HL-60 (cell line): ENCODE data around the gene PRKAR1B.

Experiments used
- DNase-seq, 2 experiments: peaks; one replicate each; pipeline ENCODE4 v3.0.0-alpha.2; 2010 to 2020; ENCODE audit warnings: low read depth in 1 of 2, low spot score in 1 of 2
- H3K27ac ChIP-seq: fragments of 250-450 bp; sonication (Bioruptor Pico); replicated peaks from 2 replicates; pipeline ENCODE4 v1.5.1; 2020; ENCODE audit warnings: mild to moderate bottlenecking, moderate library complexity
- H3K27me3 ChIP-seq: fragments of 250-450 bp; sonication (Bioruptor Pico); 2 replicates; pipeline ENCODE4 v1.5.1; 2021; ENCODE audit warnings: mild to moderate bottlenecking, moderate library complexity; ENCODE audit not compliant: insufficient read depth, poor library complexity, severe bottlenecking
- H3K4me3 ChIP-seq: replicated peaks from 2 replicates; pipeline ENCODE4 v1.5.1; 2011; ENCODE audit warnings: mild to moderate bottlenecking, control low read depth, low read length; ENCODE audit not compliant: insufficient read depth
- GABPA ChIP-seq: IDR thresholded peaks from 2 replicates; pipeline ENCODE4 v1.6.1; 2012; ENCODE audit warnings: low read depth
- POLR2AphosphoS5 ChIP-seq: IDR thresholded peaks from 2 replicates; pipeline ENCODE4 v1.6.1; 2012; ENCODE audit warnings: low read depth
- SPI1 ChIP-seq: IDR thresholded peaks from 2 replicates; pipeline ENCODE4 v1.6.1; 2012; ENCODE audit warnings: low read depth, mild to moderate bottlenecking, borderline replicate concordance
- TF ChIP-seq, protein P1 (sequence below): IDR thresholded peaks from 2 replicates; pipeline ENCODE4 v1.6.1; 2012; ENCODE audit warnings: low read depth; ENCODE audit not compliant: insufficient replicate concordance
- TF ChIP-seq, protein P2 (sequence below): IDR thresholded peaks from one replicate; pipeline ENCODE4 v1.5.1; 2011; ENCODE audit warnings: low read length, control low read depth, inconsistent platforms; ENCODE audit not compliant: insufficient read depth

The PRKAR1B gene

DNA sequence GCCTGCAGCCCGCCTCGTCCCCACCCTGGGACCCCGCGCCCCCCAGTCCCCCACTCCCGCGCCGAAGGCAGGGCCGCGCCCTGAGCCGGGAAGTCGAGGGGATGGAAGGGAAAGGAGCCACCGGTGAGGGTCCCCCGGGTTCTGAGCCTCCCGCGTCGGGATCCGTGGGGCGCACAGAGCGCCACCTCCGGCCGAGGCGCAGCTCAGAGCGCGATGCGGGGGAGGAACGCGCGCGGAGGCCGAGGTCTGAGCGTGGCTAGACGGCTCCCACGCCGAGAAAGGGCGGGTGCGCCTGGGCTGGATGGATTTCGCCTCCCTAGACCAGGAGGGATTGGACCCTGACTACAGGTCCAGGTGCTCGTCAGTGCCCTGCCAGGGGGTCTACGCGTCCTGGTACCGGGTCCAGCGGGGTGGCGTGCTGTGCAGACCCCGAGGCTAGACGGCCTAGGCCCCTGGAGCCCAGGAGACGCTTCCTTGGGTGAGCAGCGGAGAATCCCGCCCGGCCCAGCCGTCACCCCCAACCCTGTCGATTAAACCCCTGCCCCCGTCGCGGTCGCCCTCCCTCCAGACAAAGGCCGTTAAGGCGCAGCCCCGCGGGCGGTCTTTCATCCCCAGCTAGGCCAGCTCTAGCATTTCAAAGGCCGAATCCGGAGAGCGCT, 206.4 kb downstream of the PRKAR1B start:
- no peak for DNase-seq
- H3K27me3 ChIP-seq, result peaks cover 65% of the 10 kb centered on the region
- H3K4me3 ChIP-seq, result no peak overlapping the region
- TF ChIP-seq POLR2AphosphoS5, result no peak
- TF ChIP-seq, protein P1, sequence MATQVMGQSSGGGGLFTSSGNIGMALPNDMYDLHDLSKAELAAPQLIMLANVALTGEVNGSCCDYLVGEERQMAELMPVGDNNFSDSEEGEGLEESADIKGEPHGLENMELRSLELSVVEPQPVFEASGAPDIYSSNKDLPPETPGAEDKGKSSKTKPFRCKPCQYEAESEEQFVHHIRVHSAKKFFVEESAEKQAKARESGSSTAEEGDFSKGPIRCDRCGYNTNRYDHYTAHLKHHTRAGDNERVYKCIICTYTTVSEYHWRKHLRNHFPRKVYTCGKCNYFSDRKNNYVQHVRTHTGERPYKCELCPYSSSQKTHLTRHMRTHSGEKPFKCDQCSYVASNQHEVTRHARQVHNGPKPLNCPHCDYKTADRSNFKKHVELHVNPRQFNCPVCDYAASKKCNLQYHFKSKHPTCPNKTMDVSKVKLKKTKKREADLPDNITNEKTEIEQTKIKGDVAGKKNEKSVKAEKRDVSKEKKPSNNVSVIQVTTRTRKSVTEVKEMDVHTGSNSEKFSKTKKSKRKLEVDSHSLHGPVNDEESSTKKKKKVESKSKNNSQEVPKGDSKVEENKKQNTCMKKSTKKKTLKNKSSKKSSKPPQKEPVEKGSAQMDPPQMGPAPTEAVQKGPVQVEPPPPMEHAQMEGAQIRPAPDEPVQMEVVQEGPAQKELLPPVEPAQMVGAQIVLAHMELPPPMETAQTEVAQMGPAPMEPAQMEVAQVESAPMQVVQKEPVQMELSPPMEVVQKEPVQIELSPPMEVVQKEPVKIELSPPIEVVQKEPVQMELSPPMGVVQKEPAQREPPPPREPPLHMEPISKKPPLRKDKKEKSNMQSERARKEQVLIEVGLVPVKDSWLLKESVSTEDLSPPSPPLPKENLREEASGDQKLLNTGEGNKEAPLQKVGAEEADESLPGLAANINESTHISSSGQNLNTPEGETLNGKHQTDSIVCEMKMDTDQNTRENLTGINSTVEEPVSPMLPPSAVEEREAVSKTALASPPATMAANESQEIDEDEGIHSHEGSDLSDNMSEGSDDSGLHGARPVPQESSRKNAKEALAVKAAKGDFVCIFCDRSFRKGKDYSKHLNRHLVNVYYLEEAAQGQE, result no peak
- TF ChIP-seq SPI1, result no peak
- TF ChIP-seq, protein P2, sequence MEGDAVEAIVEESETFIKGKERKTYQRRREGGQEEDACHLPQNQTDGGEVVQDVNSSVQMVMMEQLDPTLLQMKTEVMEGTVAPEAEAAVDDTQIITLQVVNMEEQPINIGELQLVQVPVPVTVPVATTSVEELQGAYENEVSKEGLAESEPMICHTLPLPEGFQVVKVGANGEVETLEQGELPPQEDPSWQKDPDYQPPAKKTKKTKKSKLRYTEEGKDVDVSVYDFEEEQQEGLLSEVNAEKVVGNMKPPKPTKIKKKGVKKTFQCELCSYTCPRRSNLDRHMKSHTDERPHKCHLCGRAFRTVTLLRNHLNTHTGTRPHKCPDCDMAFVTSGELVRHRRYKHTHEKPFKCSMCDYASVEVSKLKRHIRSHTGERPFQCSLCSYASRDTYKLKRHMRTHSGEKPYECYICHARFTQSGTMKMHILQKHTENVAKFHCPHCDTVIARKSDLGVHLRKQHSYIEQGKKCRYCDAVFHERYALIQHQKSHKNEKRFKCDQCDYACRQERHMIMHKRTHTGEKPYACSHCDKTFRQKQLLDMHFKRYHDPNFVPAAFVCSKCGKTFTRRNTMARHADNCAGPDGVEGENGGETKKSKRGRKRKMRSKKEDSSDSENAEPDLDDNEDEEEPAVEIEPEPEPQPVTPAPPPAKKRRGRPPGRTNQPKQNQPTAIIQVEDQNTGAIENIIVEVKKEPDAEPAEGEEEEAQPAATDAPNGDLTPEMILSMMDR, result no peak
- TF ChIP-seq GABPA, result no peak
- no peak overlapping the region for H3K27ac ChIP-seq

DNA sequence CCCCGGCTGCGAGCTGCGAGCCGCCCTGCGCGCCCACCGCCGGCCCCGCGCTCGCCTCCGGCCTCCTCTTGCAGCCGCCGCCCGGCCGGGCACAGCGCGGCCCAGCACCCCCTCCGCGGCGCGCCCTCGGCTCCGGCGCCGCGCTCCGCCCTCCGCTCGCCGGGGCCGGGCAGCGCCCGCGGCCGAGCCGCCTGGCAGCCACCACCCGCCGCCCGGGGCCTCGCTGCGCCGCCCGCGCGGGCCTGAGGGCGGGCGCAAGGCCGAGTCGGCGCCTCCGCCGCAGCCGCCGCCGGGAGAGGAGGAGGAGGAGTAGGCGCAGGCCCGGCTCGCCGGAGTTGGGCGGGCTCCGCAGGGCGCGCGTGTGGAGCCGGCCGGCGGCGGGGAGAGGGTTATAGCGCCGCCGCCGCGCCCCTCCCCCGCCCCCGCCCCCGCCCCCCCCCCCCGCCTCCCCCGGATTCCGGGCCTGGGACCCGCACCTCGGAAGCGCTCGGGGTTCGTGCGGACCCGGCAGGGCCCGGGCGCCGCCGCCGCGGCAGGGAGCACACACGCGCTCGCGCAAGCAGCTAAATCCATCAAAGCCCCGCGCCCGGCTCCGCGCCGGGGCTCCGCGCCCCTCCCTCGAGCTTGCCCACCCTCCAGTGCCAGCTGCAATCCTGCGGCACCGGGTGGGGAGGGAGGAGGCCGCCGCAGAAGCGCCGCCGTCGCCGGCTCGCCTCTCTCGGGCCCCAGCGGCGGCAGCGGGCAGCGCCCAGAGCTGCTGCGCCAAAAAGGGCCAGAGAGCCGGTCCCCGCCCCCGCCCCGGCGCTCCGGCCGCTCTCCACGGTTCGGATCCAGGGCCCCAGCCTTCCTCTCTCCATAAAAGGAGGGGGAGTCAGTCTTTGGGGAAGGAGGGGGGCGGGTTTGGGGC, 207.3 kb downstream of the PRKAR1B start, which contains the start of gene PDGFA:
Gene PDGFA (minus strand): TSS at position 363 of the 907 bp plus-strand sequence. CDS start 845 bp downstream, outside the sequence.
- peak in 1 of 2 experiments; percentile 10 for DNase-seq
- TF ChIP-seq, protein P1, result no peak
- Histone ChIP-seq H3K27me3 (peaks cover 71% of the 10 kb centered on the region), H3K27ac (no peak within 1 kb of the TSS), H3K4me3 (peak within 1 kb of the TSS; percentile 37)

GRCh38 chr7:518630-519483, 208.2 kb downstream of the PRKAR1B start:
- peak overlapping the region; percentile 37 for H3K4me3 ChIP-seq
- TF ChIP-seq, protein P1, result no peak
- TF ChIP-seq POLR2AphosphoS5 (no peak), GABPA (no peak), SPI1 (no peak)
- TF ChIP-seq, protein P2, result no peak
- peaks cover 74% of the 10 kb centered on the region for H3K27me3 ChIP-seq
- peak in 1 of 2 experiments; percentile 36 for DNase-seq
- H3K27ac ChIP-seq, result no peak overlapping the region
